AG09309 (cell line): ENCODE measurements around the gene CD2.

Source experiments
- DNase-seq: peaks from one replicate; pipeline ENCODE4 v3.0.0-alpha.2; 2010; ENCODE audit warnings: low read depth
- H3K4me3 ChIP-seq: 2 replicates; pipeline ENCODE4 v1.5.1; 2011; ENCODE audit warnings: mild to moderate bottlenecking, low read depth, low read length, moderate library complexity; ENCODE audit not compliant: control insufficient read depth
- CTCF ChIP-seq: IDR thresholded peaks from 2 replicates; pipeline ENCODE4 v1.5.1; 2011; ENCODE audit warnings: mild to moderate bottlenecking, low read depth, low read length, inconsistent platforms; ENCODE audit not compliant: insufficient read depth, control insufficient read depth; ENCODE audit errors: missing control alignments

CD2 gene

DNA sequence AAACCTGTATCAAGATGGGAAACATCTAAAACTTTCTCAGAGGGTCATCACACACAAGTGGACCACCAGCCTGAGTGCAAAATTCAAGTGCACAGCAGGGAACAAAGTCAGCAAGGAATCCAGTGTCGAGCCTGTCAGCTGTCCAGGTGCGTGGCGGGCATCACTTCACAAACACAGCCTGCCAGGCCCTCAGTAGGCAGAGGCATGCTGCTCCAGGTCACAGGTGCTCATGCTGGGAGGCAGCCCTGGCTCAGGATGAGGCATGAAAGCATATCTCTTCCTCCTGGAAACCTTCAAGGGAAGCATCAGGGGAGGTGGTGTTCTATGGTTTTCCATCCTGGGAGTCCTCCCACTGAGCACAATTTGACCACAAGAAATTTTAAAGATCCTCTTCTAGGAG lies 6.3 kb downstream of the CD2 start:
- no peak for TF ChIP-seq CTCF
- DNase-seq, result no peak
- no peak overlapping the region for H3K4me3 ChIP-seq

- TF ChIP-seq CTCF, result no peak
- DNase-seq, result no peak
- no peak overlapping the region for H3K4me3 ChIP-seq
These were observed 6.9 kb downstream of the CD2 start for GRCh38 chr1:116760996-116761665.

GRCh38 chr1:116762281-116762680 lies 8.1 kb downstream of the CD2 start:
- no peak for TF ChIP-seq CTCF
- no peak for DNase-seq
- H3K4me3 ChIP-seq, result no peak overlapping the region

DNA sequence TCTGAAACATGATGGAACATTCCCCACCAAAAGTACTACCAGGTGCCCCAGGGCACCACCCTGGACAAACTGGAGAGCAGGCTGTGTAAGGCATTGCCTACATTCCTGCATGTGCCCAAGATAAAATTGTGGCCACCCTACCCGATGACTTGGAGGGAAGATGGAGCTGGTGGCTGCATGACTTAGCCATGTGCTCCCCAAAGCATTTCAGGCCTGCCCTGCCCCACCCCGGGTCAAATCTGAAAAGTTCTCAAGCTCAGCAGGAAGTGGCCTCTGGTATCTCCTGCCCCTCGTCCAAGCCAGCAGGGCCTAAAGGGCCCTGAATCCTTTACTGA lies 8.5 kb downstream of the CD2 start:
- no peak overlapping the region for H3K4me3 ChIP-seq
- no peak for DNase-seq
- no peak for TF ChIP-seq CTCF

GRCh38 chr1:116763116-116763786 lies 9.0 kb downstream of the CD2 start:
- no peak for DNase-seq
- no peak for TF ChIP-seq CTCF
- H3K4me3 ChIP-seq, result no peak overlapping the region

DNA sequence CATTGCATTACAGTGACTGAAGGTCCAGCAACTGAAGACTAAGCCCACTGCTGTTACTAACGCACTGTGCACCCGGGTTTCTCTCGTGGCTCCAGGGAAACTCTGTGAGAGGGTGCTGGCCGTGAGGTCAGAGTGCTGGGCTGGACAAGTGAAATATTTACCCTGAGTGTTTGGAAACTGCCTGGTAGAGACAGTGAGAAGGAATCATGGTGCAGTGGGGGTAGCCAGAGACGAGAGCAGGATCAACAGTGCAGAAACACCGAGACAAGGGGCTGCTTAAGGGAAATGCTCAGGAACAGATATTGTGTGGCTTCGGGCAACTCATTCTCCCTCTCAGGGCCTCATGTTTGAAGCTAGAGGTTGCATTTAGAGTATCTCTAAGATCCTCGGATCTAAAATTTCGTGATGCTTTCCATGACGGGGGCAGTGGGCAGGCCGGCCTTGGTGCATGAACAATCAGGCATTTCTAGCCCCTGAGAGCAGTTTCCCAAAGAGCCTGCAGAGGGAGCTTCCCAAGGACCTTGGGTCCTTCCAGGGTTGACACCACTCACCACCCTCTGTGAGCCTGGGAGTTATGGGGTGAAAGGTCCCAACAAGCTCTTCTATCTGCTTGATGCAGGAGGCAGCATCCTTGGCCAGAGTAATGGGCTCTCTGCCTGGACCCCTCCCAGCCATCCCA lies 9.7 kb downstream of the CD2 start:
- no peak overlapping the region for H3K4me3 ChIP-seq
- DNase-seq, result no peak
- TF ChIP-seq CTCF, result peak; percentile 43

DNA sequence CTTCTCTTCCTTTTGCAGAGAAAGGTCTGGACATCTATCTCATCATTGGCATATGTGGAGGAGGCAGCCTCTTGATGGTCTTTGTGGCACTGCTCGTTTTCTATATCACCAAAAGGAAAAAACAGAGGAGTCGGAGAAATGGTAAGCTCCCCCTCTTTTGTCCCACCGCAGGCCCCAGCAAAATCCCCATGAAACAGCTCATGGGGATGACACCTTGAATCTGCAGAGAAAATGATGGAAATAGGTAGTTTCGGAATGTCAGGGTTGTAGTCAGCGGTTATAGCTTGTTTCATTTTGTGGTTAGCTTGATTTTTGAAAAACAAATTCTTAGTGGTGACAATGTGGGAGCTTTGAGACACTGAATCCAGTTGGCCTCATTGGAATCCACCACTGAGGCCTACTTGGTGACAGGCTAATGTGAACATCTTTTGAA lies 10.3 kb downstream of the CD2 start:
- no peak for DNase-seq
- no peak overlapping the region for H3K4me3 ChIP-seq
- no peak for TF ChIP-seq CTCF
